Central memory CD8-positive, alpha-beta T cell (primary cell): ENCODE results near the gene HSD17B14.
"Not testable (repeated sequence)": the region's sequence is repeated elsewhere in the genome, so short reads cannot be mapped to it uniquely, and the experiment has no call there.

Experiments
- ATAC-seq: fragments of 150-1000 bp; cut with Tn5 transposase; replicated peaks from 2 replicates; pipeline ENCODE4 v1.10.0; 2022; ENCODE audit warnings: mild to moderate bottlenecking, moderate FRiP score, moderate number of reproducible peaks; ENCODE audit not compliant: poor library complexity, severe bottlenecking; ENCODE audit errors: extremely low read depth
- DNase-seq, 2 donors: peaks; one replicate each; pipeline ENCODE4 v3.0.0; 2021; ENCODE audit warnings: low spot score in 2 of 2
- H3K27ac Mint-ChIP-seq: one replicate; pipeline ENCODE4 v1.8.0; 2022; ENCODE audit warnings: low read depth, mild to moderate bottlenecking, moderate library complexity, mixed read lengths
- H3K27me3 Mint-ChIP-seq: one replicate; pipeline ENCODE4 v1.8.0; 2022; ENCODE audit warnings: mixed read lengths
- H3K36me3 Mint-ChIP-seq: one replicate; pipeline ENCODE4 v1.8.0; 2022; ENCODE audit warnings: mild to moderate bottlenecking, moderate library complexity, mixed read lengths; ENCODE audit not compliant: insufficient read depth
- H3K4me1 Mint-ChIP-seq: one replicate; pipeline ENCODE4 v1.8.0; 2022; ENCODE audit warnings: mixed read lengths
- H3K4me3 Mint-ChIP-seq: one replicate; pipeline ENCODE4 v1.8.0; 2022; ENCODE audit warnings: mild to moderate bottlenecking, moderate library complexity, mixed read lengths
- H3K9me3 Mint-ChIP-seq: one replicate; pipeline ENCODE4 v1.8.0; 2022; ENCODE audit warnings: mixed read lengths

HSD17B14 gene

DNA sequence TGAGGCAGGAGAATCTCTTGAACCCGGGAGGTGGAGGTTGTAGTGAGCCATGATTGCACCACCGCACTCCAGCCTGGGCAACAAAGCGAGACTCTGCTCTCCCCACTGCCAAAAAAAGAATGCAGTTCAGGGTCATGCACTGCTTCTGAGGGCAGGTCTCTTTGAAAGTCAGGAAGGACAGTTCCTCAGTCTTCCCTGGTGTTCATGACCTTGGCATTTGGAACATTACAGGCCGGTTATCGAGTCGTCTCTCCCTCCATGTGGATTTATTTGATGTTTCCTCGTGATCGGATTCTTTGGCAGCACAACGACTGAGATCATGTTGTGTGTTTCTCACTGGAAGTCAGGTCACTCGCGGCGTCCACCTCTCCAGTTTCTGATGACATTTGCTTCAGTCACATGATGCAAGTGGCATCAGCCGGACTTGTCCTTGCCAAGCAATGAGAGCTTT is 63.8 kb downstream of the HSD17B14 start:
- no peak for ATAC-seq
- Mint-ChIP-seq H3K4me3 (no peak overlapping the region), H3K27me3 (peaks cover 21% of the 10 kb centered on the region), H3K9me3 (no peaks in the 10 kb centered on the region), H3K36me3 (no peaks in the 10 kb centered on the region), H3K4me1 (no peaks in the 10 kb centered on the region), H3K27ac (no peak overlapping the region)
- no peak for DNase-seq

GRCh38 chr19:48770734-48771472 is 65.4 kb downstream of the HSD17B14 start:
- Mint-ChIP-seq H3K4me3 (no peak overlapping the region), H3K9me3 (no peaks in the 10 kb centered on the region), H3K27ac (no peak overlapping the region), H3K4me1 (no peaks in the 10 kb centered on the region), H3K36me3 (no peaks in the 10 kb centered on the region), H3K27me3 (peaks cover 34% of the 10 kb centered on the region)
- no peak for DNase-seq
- no peak for ATAC-seq

- ATAC-seq = no peak
- no peak overlapping the region for H3K4me3 Mint-ChIP-seq
- H3K36me3 Mint-ChIP-seq = no peaks in the 10 kb centered on the region
- H3K9me3 Mint-ChIP-seq = no peaks in the 10 kb centered on the region
- DNase-seq = no peak
- no peaks in the 10 kb centered on the region for H3K4me1 Mint-ChIP-seq
- H3K27me3 Mint-ChIP-seq = peaks cover 40% of the 10 kb centered on the region
- H3K27ac Mint-ChIP-seq = no peak overlapping the region
Measured at GRCh38 chr19:48770266-48770665, 66.0 kb downstream of the HSD17B14 start.

DNA sequence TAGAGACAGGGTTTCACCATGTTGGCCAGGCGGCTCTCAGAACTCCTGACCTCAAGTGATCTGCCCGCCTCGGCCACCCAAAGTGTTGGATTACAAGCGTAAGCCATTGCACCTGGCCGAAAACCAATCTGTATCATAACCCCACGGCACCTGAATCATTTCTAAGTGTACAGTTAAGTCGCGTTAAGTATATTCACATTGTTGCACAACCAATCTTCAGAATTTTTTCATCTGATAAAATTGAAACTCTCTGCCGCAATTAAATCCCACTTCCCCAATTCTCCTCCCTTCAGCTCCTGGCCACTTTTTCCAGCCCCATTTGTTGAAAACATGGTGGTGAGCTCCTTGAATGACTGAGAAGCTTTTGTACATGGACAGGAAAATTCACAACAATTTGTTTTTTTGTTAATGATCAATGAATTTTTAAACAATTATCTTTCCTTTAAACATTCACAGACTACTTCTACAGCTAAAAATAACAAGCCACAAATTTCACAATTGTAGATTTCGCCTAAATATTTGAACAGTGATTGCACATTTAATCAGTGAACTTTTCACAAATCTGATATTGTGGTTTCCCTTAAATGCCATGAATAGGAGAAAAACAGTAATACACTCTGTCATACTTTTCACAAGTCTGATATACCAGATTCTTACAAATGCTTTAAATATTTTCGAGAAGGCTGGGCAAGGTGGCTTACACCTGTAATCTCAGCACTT is 67.1 kb downstream of the HSD17B14 start:
- H3K27me3 Mint-ChIP-seq = peaks cover 48% of the 10 kb centered on the region
- ATAC-seq (no peak), DNase-seq (no peak)
- no peaks in the 10 kb centered on the region for H3K36me3 Mint-ChIP-seq
- no peaks in the 10 kb centered on the region for H3K4me1 Mint-ChIP-seq
- H3K4me3 Mint-ChIP-seq = no peak overlapping the region
- no peaks in the 10 kb centered on the region for H3K9me3 Mint-ChIP-seq
- H3K27ac Mint-ChIP-seq = no peak overlapping the region

DNA sequence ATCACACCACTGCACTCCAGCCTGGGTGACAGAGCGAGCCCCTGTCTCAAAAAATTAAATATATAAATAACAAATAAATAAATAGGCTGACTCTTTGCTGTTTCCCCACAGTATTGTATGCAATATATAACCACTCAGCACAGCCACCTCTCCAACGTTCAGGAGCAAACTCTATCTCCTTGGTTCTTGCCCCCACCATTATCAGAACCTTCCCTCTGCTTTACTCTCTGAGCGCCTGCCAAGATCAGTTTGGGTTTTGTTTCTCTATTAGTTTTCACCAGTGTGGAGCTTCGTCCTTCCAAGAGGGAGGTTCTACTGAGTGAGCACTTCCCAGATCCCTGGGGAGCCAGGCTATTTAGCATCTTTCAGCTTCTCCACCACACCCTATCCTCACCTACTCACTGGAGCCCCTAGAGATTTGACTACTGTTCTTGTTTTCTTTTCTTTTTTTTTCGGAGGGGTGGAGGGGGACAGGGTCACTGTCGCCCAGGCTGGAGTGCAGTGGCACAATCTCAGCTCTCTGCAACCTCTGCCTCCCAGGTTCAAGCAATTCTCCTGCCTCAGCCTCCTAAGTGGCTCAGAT is 68.0 kb downstream of the HSD17B14 start:
- H3K9me3 Mint-ChIP-seq, H3K4me1 Mint-ChIP-seq, H3K4me3 Mint-ChIP-seq, H3K27ac Mint-ChIP-seq, ATAC-seq, DNase-seq, H3K36me3 Mint-ChIP-seq: not testable (repeated sequence)
- H3K27me3 Mint-ChIP-seq = peaks cover 50% of the 10 kb centered on the region

DNA sequence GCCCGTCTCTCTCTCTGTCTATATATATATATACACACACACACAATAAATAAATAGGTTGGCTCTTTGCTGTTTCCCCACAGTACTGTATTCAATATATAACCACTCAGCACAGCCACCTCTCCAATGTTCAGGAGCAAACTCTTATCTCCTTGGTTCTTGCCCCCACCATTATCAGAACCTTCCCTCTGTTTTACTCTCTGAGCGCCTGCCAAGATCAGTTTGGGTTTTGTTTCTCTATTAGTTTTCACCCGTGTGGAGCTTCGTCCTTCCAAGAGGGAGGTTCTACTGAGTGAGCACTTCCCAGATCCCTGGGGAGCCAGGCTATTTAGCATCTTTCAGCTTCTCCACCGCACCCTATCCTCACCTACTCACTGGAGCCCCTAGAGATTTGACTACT is 70.5 kb downstream of the HSD17B14 start:
- ATAC-seq, H3K36me3 Mint-ChIP-seq, DNase-seq, H3K4me1 Mint-ChIP-seq, H3K27ac Mint-ChIP-seq, H3K4me3 Mint-ChIP-seq, H3K9me3 Mint-ChIP-seq: not testable (repeated sequence)
- peaks cover 74% of the 10 kb centered on the region for H3K27me3 Mint-ChIP-seq
